ENCODE data around the gene MIB1. TPM values are rescaled to one million over a fixed set of nuclear protein-coding genes. Genes with fewer than 3 reads are reported as not detected.
"Not testable (repeated sequence)": the region's sequence is repeated elsewhere in the genome, so short reads cannot be mapped to it uniquely, and the experiment has no call there.

The MIB1 gene
- total RNA-seq, 1 donor: 64.4 TPM

GRCh38 chr18:21786526-21786925 is 45.9 kb downstream of the MIB1 start:
- no peaks in the 10 kb centered on the region for H3K4me1 ChIP-seq (ENCODE audit: insufficient read depth, low read length)
- H3K4me3 ChIP-seq (ENCODE audit: insufficient read depth, low read length): no peak overlapping the region
- no peak overlapping the region for H2AFZ ChIP-seq (ENCODE audit: low read length)
- no peaks in the 10 kb centered on the region for H4K20me1 ChIP-seq (ENCODE audit: insufficient read depth, low read length)
- no peak overlapping the region for H3K27ac ChIP-seq (ENCODE audit: low read depth, low read length)
- TF ChIP-seq CTCF (IDR thresholded peaks at IDR 0.05; ENCODE audit: extremely low read depth, low read depth, low read length): no peak
- no peaks in the 10 kb centered on the region for H3K79me2 ChIP-seq (ENCODE audit: insufficient read depth, low read length)
- no peak for DNase-seq (ENCODE audit: insufficient read length, low spot score, missing footprints)
- H3K27me3 ChIP-seq (ENCODE audit: insufficient read depth, low read length): no peaks in the 10 kb centered on the region
- H3K9me3 ChIP-seq (ENCODE audit: low read depth, low read length): no peaks in the 10 kb centered on the region
- H3K4me2 ChIP-seq (ENCODE audit: insufficient read depth, low read length): no peak overlapping the region
- peaks cover 23% of the 10 kb centered on the region for H3K36me3 ChIP-seq (ENCODE audit: insufficient read depth, low read length)

GRCh38 chr18:21796089-21796488 is 55.5 kb downstream of the MIB1 start:
- H3K4me3 ChIP-seq (ENCODE audit: insufficient read depth, low read length); H3K4me2 ChIP-seq (ENCODE audit: insufficient read depth, low read length); H3K79me2 ChIP-seq (ENCODE audit: insufficient read depth, low read length); H3K9me3 ChIP-seq (ENCODE audit: low read depth, low read length); H3K27me3 ChIP-seq (ENCODE audit: insufficient read depth, low read length); DNase-seq (ENCODE audit: insufficient read length, low spot score, missing footprints); H3K36me3 ChIP-seq (ENCODE audit: insufficient read depth, low read length); H2AFZ ChIP-seq (ENCODE audit: low read length); H3K4me1 ChIP-seq (ENCODE audit: insufficient read depth, low read length); H4K20me1 ChIP-seq (ENCODE audit: insufficient read depth, low read length); H3K27ac ChIP-seq (ENCODE audit: low read depth, low read length): not testable (repeated sequence)

- Histone ChIP-seq H3K4me1 (ENCODE audit: insufficient read depth, low read length) (no peaks in the 10 kb centered on the region), H3K27ac (ENCODE audit: low read depth, low read length) (no peak overlapping the region), H3K9me3 (ENCODE audit: low read depth, low read length) (no peaks in the 10 kb centered on the region), H3K4me2 (ENCODE audit: insufficient read depth, low read length) (no peak overlapping the region), H3K79me2 (ENCODE audit: insufficient read depth, low read length) (no peaks in the 10 kb centered on the region), H4K20me1 (ENCODE audit: insufficient read depth, low read length) (no peaks in the 10 kb centered on the region), H3K4me3 (ENCODE audit: insufficient read depth, low read length) (no peak overlapping the region), H2AFZ (ENCODE audit: low read length) (no peak overlapping the region), H3K36me3 (ENCODE audit: insufficient read depth, low read length) (peaks cover 4% of the 10 kb centered on the region), H3K27me3 (ENCODE audit: insufficient read depth, low read length) (no peaks in the 10 kb centered on the region)
- DNase-seq (ENCODE audit: insufficient read length, low spot score, missing footprints): no peak
- TF ChIP-seq CTCF (IDR thresholded peaks at IDR 0.05; ENCODE audit: extremely low read depth, low read depth, low read length): no peak
Observed at GRCh38 chr18:21798126-21798525, 57.5 kb downstream of the MIB1 start.

DNA sequence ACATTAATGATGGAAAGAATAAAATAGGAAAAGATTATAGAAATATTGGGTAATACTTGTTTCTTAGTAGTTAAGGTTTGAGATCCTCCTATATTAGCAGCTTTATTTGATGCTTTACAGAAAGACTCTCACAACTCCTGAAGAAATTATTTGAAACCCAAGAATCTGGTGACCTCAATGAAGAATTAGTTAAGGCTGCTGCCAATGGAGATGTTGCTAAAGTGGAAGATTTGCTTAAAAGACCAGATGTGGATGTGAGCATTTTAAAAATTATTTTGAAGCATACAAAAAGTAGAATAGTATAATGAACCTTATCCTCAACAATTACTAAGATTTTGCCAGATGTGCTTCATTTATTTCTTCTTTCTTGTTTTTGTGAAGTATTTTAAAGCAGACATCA is 59.1 kb downstream of the MIB1 start:
- Histone ChIP-seq H3K36me3 (ENCODE audit: insufficient read depth, low read length) (peaks cover 4% of the 10 kb centered on the region), H3K4me2 (ENCODE audit: insufficient read depth, low read length) (no peak overlapping the region), H3K79me2 (ENCODE audit: insufficient read depth, low read length) (no peaks in the 10 kb centered on the region), H2AFZ (ENCODE audit: low read length) (no peak overlapping the region), H4K20me1 (ENCODE audit: insufficient read depth, low read length) (no peaks in the 10 kb centered on the region), H3K4me3 (ENCODE audit: insufficient read depth, low read length) (no peak overlapping the region), H3K9me3 (ENCODE audit: low read depth, low read length) (no peaks in the 10 kb centered on the region), H3K27me3 (ENCODE audit: insufficient read depth, low read length) (no peaks in the 10 kb centered on the region), H3K27ac (ENCODE audit: low read depth, low read length) (no peak overlapping the region), H3K4me1 (ENCODE audit: insufficient read depth, low read length) (no peaks in the 10 kb centered on the region)
- no peak for TF ChIP-seq CTCF (IDR thresholded peaks at IDR 0.05; ENCODE audit: extremely low read depth, low read depth, low read length)
- DNase-seq (ENCODE audit: insufficient read length, low spot score, missing footprints): no peak
